GM18951 (cell line): ENCODE data around the gene PTGER3.
"Not testable (repeated sequence)": the region's sequence is repeated elsewhere in the genome, so short reads cannot be mapped to it uniquely, and the experiment has no call there.

Source experiments
- POLR2A ChIP-seq: IDR thresholded peaks from 4 replicates; pipeline ENCODE4 v1.6.1; 2011; ENCODE audit warnings: mild to moderate bottlenecking; ENCODE audit not compliant: insufficient read length, insufficient read depth; ENCODE audit errors: extremely low read depth
- in situ Hi-C: fragments of 300-500 bp; cut with MboI; formaldehyde crosslinking; loops from one replicate; pipeline ENCODE4 v1.12.0; 2022; ENCODE audit warnings: low sequenced_read_pairs, mixed read lengths, inconsistent platforms; ENCODE audit not compliant: unreplicated experiment

The PTGER3 gene

GRCh38 chr1:70979881-70980280 lies 67.7 kb downstream of the PTGER3 start:
- in situ Hi-C loops, result no loop called here
- TF ChIP-seq POLR2A, result no peak

GRCh38 chr1:70979313-70979712 lies 68.3 kb downstream of the PTGER3 start:
- in situ Hi-C loops, result no loop called here
- TF ChIP-seq POLR2A, result no peak

GRCh38 chr1:70978623-70979022 lies 69.0 kb downstream of the PTGER3 start:
- in situ Hi-C loops, result no loop called here
- no peak for TF ChIP-seq POLR2A

- no peak for TF ChIP-seq POLR2A
- in situ Hi-C loops, result no loop called here
Observed at GRCh38 chr1:70977575-70977974, 70.0 kb downstream of the PTGER3 start.

GRCh38 chr1:70977041-70977440 lies 70.6 kb downstream of the PTGER3 start:
- no peak for TF ChIP-seq POLR2A
- in situ Hi-C loops, result no loop called here

- no peak for TF ChIP-seq POLR2A
- in situ Hi-C loops, result no loop called here
Observed at GRCh38 chr1:70973754-70974153, 73.9 kb downstream of the PTGER3 start.

- TF ChIP-seq POLR2A, result no peak
- in situ Hi-C loops, result no loop called here
Observed at GRCh38 chr1:70970407-70970806, 77.2 kb downstream of the PTGER3 start.

GRCh38 chr1:70966018-70966638 lies 81.5 kb downstream of the PTGER3 start:
- in situ Hi-C loops, result no loop called here
- TF ChIP-seq POLR2A, result no peak

- in situ Hi-C loops, result no loop called here
- TF ChIP-seq POLR2A, result no peak
Observed at GRCh38 chr1:70963374-70963773, 84.2 kb downstream of the PTGER3 start.

- no peak for TF ChIP-seq POLR2A
- in situ Hi-C loops, result no loop called here
Observed at GRCh38 chr1:70961374-70961975, 86.1 kb downstream of the PTGER3 start.

GRCh38 chr1:70948396-70949017 lies 99.1 kb downstream of the PTGER3 start:
- in situ Hi-C loops, result no loop called here

GRCh38 chr1:70947835-70948234 lies 99.8 kb downstream of the PTGER3 start:
- TF ChIP-seq POLR2A, result no peak
- in situ Hi-C loops, result no loop called here

More at GRCh38 chr1:70948396-70949017, 99.1 kb downstream of the PTGER3 start:
- no peak for TF ChIP-seq POLR2A

- TF ChIP-seq POLR2A, result no peak
- in situ Hi-C loops, result no loop called here
Observed at GRCh38 chr1:70945676-70946075, 101.9 kb downstream of the PTGER3 start.

GRCh38 chr1:70945251-70945650 lies 102.4 kb downstream of the PTGER3 start:
- in situ Hi-C loops, result no loop called here
- no peak for TF ChIP-seq POLR2A

- in situ Hi-C loops, result no loop called here
- TF ChIP-seq POLR2A, result no peak
Observed at GRCh38 chr1:70941563-70941962, 106.1 kb downstream of the PTGER3 start.

GRCh38 chr1:70940398-70940797 lies 107.2 kb downstream of the PTGER3 start:
- in situ Hi-C loops, result not testable (repeated sequence)
